ENCODE data around the gene VAV3.

VAV3 gene

GRCh38 chr1:107604825-107605224, 360.2 kb downstream of the VAV3 start:
- no peak for TF ChIP-seq ZNF274 (IDR thresholded peaks at IDR 0.05; ENCODE audit: low read depth, low read length)
- no peak overlapping the region for H3K4me3 ChIP-seq (ENCODE audit: low read length)

DNA sequence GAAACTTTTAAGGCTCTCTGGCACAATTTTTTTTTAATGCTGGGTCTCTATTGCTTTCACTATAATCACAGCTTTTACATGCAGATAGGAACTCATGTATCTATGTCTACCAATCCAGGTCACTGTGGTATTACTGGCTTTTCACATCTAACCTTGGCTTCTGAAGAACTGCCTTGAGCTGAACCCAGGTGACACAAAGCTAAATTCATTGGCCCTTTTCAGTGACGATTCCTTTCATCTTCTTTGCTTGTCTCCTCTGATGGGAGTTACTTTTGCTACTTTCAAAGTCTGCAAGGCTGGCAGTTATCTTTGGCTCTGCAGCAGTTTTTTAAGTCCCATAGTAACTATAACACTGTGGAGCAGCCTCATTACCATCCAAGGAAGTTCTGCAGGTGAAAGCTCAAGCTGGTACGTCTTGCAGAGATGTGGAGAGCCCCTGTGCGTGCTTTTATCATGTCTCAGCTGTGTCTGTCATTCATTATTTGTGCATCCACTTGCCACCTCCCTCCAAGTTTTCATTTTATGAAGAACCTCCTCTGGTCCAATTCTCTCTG, 364.3 kb downstream of the VAV3 start:
- TF ChIP-seq ZNF274 (IDR thresholded peaks at IDR 0.05; ENCODE audit: low read depth, low read length): no peak
- no peak overlapping the region for H3K4me3 ChIP-seq (ENCODE audit: low read length)

DNA sequence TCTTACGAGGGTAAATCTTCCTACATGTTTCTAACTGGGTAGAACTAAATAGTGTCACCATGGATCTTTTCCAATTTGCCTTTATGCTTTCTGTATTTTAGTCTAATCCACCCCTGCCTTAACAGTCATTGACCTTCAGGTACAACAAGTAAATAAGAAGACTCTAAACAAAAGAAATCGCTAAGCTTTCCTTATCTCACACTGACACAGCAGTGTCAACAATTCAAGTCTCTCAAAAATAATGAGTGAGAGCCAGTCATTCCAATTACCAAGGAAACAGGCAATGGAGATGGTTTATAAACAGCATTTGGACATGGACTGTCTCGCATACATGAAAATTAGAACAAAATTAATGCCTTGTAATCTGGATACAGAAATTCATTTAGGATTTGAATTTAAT, 365.8 kb downstream of the VAV3 start:
- no peak for TF ChIP-seq ZNF274 (IDR thresholded peaks at IDR 0.05; ENCODE audit: low read depth, low read length)
- H3K4me3 ChIP-seq (ENCODE audit: low read length): no peak overlapping the region

- no peak overlapping the region for H3K4me3 ChIP-seq (ENCODE audit: low read length)
- TF ChIP-seq ZNF274 (IDR thresholded peaks at IDR 0.05; ENCODE audit: low read depth, low read length): no peak
Measured at GRCh38 chr1:107597290-107597689, 367.7 kb downstream of the VAV3 start.

- H3K4me3 ChIP-seq (ENCODE audit: low read length): no peak overlapping the region
- TF ChIP-seq ZNF274 (IDR thresholded peaks at IDR 0.05; ENCODE audit: low read depth, low read length): no peak
Measured at GRCh38 chr1:107594536-107594935, 370.4 kb downstream of the VAV3 start.

DNA sequence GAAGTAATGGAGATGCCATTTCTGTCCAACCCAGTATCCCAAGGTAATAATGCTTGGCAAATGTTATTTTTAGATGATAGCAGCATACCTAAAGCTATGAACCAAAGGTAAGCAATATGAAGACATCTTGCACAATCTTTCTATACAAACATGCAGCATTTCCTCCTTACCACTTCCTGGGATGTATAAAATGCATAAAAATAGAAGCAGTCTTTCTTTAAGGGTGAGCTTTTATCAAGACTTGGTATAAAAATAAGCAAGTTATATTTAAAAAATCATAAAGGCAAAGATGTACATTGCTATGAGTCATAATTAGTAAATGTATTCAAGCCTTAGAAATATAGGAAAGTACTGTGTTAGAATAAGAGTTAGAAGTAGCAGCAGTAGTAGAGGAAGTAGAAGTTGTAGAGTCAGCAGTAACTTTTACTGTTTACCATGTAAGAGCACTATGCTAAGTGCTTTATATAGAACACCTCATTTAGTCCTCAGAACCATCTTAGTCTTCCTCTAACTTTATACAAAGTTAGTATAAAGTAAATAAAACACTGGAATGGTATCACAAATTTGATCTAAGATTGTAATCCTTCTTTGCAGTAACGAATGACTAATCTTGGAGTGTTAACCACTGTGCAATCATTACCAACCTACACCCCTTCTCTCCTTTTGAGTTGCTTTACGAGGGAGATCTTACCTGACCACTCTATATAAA, 371.3 kb downstream of the VAV3 start:
- TF ChIP-seq ZNF274 (IDR thresholded peaks at IDR 0.05; ENCODE audit: low read depth, low read length): no peak
- no peak overlapping the region for H3K4me3 ChIP-seq (ENCODE audit: low read length)

- TF ChIP-seq ZNF274 (IDR thresholded peaks at IDR 0.05; ENCODE audit: low read depth, low read length): no peak
- no peak overlapping the region for H3K4me3 ChIP-seq (ENCODE audit: low read length)
Measured at GRCh38 chr1:107590900-107591622, 373.9 kb downstream of the VAV3 start.

- no peak overlapping the region for H3K4me3 ChIP-seq (ENCODE audit: low read length)
- no peak for TF ChIP-seq ZNF274 (IDR thresholded peaks at IDR 0.05; ENCODE audit: low read depth, low read length)
Measured at GRCh38 chr1:107590087-107590486, 374.9 kb downstream of the VAV3 start.

GRCh38 chr1:107588321-107588720, 376.7 kb downstream of the VAV3 start:
- H3K4me3 ChIP-seq (ENCODE audit: low read length): no peak overlapping the region
- no peak for TF ChIP-seq ZNF274 (IDR thresholded peaks at IDR 0.05; ENCODE audit: low read depth, low read length)

GRCh38 chr1:107575226-107575625, 389.8 kb downstream of the VAV3 start:
- no peak for TF ChIP-seq ZNF274 (IDR thresholded peaks at IDR 0.05; ENCODE audit: low read depth, low read length)

GRCh38 chr1:107574044-107574443, 390.9 kb downstream of the VAV3 start:
- H3K4me3 ChIP-seq (ENCODE audit: low read length): no peak overlapping the region
- TF ChIP-seq ZNF274 (IDR thresholded peaks at IDR 0.05; ENCODE audit: low read depth, low read length): no peak

More at GRCh38 chr1:107575226-107575625, 389.8 kb downstream of the VAV3 start:
- H3K4me3 ChIP-seq (ENCODE audit: low read length): no peak overlapping the region

DNA sequence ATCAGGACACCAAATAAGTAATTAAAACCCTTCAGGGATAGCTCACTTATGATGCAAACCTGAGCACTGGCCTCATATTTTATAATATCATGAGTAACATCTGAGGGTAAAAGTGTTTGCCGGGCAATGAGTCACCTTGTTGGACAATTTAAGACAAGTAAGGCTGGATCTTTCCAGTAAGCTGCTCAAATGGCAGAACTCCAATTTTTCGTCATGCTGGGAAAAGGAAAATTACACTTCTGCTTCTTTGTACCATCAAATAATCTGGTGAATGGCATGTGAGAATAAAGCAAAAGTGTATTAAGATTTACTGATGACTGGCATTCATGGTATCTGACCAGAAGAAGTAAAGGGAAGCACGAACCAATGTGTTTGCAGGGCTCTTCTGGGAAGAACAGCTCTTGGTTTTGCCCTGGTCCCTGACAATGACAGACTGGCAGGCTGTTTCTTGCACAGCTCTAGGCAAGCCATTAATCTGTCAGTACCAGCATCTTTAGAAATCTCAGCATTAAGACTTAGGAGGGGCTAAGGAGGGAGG, 392.2 kb downstream of the VAV3 start:
- TF ChIP-seq ZNF274 (IDR thresholded peaks at IDR 0.05; ENCODE audit: low read depth, low read length): no peak
- no peak overlapping the region for H3K4me3 ChIP-seq (ENCODE audit: low read length)

DNA sequence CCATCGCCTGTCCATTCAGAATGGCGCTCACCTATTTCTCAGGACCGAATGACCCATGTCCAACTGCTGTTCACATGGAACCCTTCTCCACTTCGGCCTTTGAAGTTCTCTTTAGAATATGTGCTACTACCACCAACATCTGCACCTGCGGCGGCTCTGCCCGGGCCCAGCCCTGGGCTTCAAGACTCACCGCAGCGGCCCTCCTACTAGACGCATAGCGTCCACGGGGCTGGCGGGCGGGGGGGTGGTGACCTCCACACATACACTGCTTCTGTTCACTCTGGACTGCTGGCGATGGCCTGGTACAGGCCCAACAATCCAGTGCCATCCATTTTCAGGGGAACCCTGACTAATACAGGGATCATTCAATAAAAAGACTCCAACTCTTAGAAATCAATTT, 394.2 kb downstream of the VAV3 start:
- no peak overlapping the region for H3K4me3 ChIP-seq (ENCODE audit: low read length)
- TF ChIP-seq ZNF274 (IDR thresholded peaks at IDR 0.05; ENCODE audit: low read depth, low read length): no peak

- H3K4me3 ChIP-seq (ENCODE audit: low read length): no peak overlapping the region
- no peak for TF ChIP-seq ZNF274 (IDR thresholded peaks at IDR 0.05; ENCODE audit: low read depth, low read length)
Measured at GRCh38 chr1:107563441-107563840, 401.5 kb downstream of the VAV3 start.

DNA sequence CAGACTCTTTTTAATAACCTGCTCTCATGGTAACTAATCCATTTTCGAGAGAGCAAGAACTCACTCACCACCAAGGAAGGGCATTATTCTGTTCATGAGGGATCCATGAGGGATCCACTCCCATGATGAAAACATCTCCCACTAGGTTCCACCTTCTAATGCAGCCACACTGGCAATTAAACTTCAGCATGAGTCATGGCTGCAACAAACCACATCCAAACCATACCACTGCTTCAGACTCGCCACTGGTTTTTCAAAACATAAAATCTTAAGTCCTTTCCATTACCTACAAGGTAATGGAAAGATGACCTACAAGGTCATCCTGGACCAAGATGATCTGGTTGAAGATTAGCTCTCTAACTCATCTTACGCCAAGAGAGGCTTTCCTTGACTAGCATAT, 405.1 kb downstream of the VAV3 start:
- no peak for TF ChIP-seq ZNF274 (IDR thresholded peaks at IDR 0.05; ENCODE audit: low read depth, low read length)
- no peak overlapping the region for H3K4me3 ChIP-seq (ENCODE audit: low read length)
